Fibroblast of pulmonary artery (primary cell): ENCODE measurements around the gene UBAC1.

Source experiments
- DNase-seq: peaks from one replicate; pipeline ENCODE4 v3.0.0-alpha.2; 2010; ENCODE audit warnings: low read depth
- H3K4me3 ChIP-seq: replicated peaks from 2 replicates; pipeline ENCODE4 v1.5.1; 2011; ENCODE audit warnings: low read depth, mild to moderate bottlenecking, control low read depth, low read length, moderate library complexity
- CTCF ChIP-seq: IDR thresholded peaks from 2 replicates; pipeline ENCODE4 v1.5.1; 2011; ENCODE audit warnings: mild to moderate bottlenecking, control low read depth, low read length, inconsistent platforms; ENCODE audit errors: missing control alignments

The UBAC1 gene

GRCh38 chr9:135984072-135984710 is 23.0 kb upstream of the UBAC1 start:
- no peak for TF ChIP-seq CTCF
- no peak for DNase-seq
- H3K4me3 ChIP-seq, result no peak overlapping the region

GRCh38 chr9:135983208-135984071 is 22.3 kb upstream of the UBAC1 start:
- TF ChIP-seq CTCF, result no peak
- no peak overlapping the region for H3K4me3 ChIP-seq
- no peak for DNase-seq

DNA sequence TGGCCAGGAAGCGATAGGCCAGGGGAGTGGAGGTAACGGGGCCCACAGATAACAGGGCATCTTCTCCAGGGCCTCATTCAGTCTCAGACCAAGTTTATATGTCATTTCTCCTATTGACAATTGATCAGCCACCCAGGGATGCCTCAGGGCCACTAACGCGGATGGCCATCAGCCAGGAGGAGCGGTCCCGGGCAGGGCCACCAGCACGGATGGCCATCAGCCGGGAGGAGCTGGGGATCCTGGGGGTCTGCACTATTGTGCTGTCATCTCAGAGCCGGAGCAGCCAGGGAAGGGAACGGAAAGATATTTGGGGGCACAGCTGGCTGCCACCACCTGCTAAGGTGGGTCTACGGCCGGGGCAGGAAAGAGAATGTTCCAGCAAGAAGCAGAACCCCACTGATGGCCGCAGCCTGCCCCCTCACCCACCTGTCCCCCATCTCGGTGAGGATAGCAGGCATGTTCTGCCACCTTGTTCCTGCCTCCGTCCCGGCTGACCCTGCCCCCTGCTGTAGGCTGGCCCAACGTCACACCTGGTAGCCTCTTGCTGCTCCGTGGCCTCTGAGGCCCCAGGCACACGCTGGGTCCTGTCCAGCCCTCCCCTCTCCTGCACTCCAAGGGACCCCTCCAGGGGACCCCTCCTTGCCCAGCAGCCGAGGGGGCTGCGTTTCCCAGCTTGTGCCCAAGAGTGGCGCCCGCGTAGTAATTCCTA is 21.5 kb upstream of the UBAC1 start:
- DNase-seq, result no peak
- H3K4me3 ChIP-seq, result no peak overlapping the region
- TF ChIP-seq CTCF, result no peak

DNA sequence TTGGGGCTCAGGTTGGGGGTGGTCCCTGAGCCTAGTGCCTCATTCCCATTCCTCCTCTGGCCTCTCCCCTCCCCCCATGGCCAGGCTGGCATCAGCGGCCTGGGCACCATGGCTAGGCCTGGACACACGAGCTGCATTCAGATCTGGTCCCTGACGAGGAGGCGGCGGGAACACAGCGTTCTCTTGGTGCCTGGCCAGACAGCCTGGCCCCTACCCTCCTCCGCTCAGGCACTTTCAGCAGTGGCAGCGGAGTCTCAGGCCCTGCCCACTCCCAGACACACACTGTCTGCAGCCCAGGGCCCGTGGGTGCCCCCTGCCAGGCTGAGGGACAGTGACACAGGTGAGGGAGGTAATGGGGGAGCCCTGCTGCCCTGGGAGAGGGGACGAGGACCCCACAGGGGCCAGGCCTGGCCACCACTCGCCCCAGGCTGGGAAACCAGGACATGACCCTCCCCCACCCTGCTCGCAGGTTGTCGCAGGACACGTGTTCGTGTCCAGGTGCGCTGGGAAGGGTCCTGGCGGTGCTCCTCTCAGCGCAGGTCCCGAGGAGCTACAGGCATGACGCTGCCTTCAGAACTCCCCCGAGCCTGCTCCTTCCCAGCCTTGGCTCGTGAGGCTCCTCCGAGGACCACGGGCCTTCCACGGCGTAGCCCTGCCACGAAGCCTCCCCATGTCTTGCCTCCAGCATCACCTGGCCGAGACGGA is 19.9 kb upstream of the UBAC1 start:
- no peak overlapping the region for H3K4me3 ChIP-seq
- TF ChIP-seq CTCF, result no peak
- no peak for DNase-seq

DNA sequence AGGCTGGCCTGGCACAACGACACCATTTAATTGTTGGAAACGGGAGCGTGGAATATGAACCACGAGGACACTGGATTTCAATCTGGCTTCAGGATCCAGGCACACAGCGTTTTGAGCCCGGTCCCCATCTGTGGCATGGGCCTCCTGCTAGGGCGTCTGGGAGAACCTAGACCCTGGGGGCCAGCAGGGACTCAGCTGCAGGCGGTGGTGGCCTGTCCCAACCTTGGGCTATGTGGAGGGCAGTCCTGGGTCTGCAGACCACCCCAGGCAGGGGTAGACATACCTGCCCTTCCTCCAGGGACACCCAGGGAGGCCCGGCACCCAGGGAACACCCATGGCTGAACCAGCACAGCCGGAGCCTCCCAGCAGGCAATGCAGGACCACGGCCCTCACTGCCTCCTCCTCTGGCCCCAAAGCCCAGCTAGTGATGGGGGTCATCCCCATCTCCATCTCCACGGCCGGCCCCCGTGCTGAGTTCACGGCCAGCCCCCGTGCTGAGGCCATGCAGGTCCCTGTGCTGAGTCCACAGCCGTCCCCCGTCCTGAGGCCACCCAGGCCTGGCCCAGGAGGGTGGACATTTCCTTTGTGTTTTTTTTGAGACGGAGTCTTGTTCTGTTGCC is 18.5 kb upstream of the UBAC1 start:
- no peak for DNase-seq
- H3K4me3 ChIP-seq, result no peak overlapping the region
- no peak for TF ChIP-seq CTCF

GRCh38 chr9:135978642-135979546 is 17.7 kb upstream of the UBAC1 start:
- DNase-seq, result no peak
- no peak for TF ChIP-seq CTCF
- no peak overlapping the region for H3K4me3 ChIP-seq
